LNCaP clone FGC (cell line): Measurements from ENCODE around the gene PLD3.

Experiments
- DNase-seq: peaks from one replicate; pipeline ENCODE4 v3.0.0-alpha.2; 2011; ENCODE audit warnings: low read depth
- H3K4me3 ChIP-seq: 2 replicates; pipeline ENCODE4 v1.5.1; 2011; ENCODE audit warnings: mild to moderate bottlenecking, low read depth, low read length, control low read depth
- TF ChIP-seq, protein P1 (sequence below): IDR thresholded peaks from 2 replicates; pipeline ENCODE4 v1.5.1; 2012; ENCODE audit warnings: mild to moderate bottlenecking; ENCODE audit not compliant: control insufficient read depth, insufficient read depth; ENCODE audit errors: extremely low read depth

The PLD3 gene

DNA sequence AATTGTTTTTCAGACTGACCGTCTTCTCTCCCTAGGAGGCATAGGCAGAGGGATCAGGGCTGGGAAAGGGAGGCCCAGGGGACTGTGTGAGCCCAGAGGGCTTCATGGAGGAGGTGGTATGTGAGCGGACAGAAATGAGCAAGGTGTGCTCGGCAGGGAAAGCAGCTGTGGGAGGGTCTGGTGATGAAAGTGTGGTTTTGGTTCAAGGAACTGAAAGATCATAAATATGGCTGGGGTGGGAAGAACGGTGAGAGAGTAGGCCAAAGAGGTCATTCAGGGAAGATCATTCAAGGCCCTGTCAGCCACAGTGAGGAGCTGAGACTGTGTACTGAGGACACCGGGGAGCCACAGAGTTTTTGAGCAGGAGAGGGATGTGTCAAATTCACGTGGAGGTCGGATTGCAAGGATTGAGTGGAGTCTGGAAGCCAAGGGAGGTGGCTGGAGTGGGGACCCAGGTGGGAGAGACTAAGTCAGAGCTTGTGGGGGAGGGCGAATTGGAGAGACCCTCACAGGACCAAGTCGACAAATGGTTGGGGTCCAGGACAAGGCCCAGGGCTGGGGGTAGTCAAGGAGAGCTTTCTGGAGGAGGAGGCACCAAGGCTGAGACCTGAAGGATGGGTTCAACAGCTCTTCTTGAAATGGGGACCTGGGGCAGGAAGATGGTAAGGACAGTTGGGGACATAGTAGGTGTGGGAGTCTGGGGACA is 7.6 kb downstream of the PLD3 start:
- no peak for DNase-seq
- H3K4me3 ChIP-seq: no peak overlapping the region
- TF ChIP-seq, protein P1, sequence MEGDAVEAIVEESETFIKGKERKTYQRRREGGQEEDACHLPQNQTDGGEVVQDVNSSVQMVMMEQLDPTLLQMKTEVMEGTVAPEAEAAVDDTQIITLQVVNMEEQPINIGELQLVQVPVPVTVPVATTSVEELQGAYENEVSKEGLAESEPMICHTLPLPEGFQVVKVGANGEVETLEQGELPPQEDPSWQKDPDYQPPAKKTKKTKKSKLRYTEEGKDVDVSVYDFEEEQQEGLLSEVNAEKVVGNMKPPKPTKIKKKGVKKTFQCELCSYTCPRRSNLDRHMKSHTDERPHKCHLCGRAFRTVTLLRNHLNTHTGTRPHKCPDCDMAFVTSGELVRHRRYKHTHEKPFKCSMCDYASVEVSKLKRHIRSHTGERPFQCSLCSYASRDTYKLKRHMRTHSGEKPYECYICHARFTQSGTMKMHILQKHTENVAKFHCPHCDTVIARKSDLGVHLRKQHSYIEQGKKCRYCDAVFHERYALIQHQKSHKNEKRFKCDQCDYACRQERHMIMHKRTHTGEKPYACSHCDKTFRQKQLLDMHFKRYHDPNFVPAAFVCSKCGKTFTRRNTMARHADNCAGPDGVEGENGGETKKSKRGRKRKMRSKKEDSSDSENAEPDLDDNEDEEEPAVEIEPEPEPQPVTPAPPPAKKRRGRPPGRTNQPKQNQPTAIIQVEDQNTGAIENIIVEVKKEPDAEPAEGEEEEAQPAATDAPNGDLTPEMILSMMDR: no peak

DNA sequence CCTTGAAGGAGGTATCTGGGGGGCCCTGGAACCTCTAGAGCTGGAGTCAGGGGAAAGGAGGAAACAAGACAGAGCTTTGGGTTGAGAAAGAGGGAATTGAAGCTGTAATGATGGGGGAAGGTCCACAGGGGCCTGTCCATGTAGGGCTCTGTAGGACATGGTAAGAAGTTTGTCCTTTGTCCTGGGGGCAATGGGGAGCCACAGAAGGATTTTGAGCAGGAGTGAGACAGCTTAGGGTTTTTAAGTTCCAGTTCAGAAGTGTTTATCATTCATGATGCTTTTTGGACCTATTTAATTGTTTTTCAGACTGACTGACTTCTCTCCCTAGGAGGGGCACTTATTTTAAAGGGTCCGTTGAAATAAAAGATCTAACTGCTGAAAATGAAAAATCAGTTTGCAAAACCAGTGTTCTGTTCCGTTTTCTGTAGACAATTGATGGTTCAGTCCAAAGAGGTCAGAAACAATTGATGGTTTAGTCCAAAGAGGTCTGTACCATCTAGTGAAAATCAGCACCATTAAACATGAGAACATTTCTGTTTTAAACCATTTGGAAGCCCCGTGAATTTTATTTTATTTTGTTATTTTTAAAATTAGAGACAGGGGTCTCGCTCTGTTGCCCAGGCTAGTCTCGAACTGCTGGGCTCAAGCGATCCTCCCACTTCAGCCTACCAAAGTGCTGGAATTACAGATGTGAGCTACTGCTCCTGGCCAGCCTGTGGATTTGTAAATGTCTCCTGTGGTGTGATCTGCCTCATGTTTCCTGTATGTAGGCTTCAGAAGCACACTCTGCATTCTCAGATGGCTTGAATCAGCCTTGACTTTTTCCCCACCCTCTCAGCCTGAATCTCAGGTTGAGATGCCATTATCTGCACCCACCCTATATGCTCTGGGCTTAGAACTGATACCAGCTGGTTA is 8.4 kb downstream of the PLD3 start:
- H3K4me3 ChIP-seq: no peak overlapping the region
- TF ChIP-seq, protein P1: no peak
- DNase-seq: no peak

DNA sequence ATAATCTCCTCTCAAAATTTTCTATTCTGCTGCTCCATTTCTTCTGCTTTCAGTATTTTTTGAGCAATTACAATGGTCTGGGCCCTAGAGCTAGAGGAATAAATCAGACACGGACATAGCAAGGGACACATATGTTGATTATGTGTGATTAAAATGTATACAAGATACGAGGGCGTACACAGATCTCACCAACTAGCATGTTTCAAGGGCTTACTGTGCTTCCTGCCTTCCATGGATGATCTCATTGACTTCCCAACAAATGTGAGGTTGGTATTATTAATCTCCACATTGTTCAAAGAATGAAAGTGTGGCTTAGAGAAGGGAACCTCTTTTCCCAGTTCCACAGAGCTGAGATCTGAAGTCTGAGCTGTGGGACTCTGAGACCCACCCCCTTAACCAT is 9.1 kb downstream of the PLD3 start:
- no peak overlapping the region for H3K4me3 ChIP-seq
- TF ChIP-seq, protein P1: no peak

DNA sequence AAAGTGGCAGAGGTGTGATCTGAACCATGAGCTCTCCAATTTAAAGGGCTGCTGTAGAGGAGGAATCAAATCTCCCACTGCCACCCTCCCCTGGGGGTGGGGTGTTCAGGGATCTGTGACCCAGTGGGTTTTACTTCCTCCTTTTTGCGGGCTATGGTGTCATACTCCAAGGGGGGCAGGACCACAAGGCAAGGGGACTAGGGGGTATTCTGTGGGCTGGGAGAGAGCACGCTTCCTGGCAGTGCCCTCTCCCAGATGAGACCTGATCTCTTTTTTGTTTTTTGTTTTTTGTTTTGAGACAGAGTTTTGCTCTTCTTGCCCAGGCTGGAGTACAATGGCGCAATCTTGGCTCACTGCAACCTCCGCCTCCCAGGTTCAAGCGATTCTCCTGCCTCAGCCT is 10.3 kb downstream of the PLD3 start:
- TF ChIP-seq, protein P1: no peak
- H3K4me3 ChIP-seq: no peak overlapping the region
- no peak for DNase-seq

More for the DNA sequence above, 9.1 kb downstream of the PLD3 start:
- no peak for DNase-seq

DNA sequence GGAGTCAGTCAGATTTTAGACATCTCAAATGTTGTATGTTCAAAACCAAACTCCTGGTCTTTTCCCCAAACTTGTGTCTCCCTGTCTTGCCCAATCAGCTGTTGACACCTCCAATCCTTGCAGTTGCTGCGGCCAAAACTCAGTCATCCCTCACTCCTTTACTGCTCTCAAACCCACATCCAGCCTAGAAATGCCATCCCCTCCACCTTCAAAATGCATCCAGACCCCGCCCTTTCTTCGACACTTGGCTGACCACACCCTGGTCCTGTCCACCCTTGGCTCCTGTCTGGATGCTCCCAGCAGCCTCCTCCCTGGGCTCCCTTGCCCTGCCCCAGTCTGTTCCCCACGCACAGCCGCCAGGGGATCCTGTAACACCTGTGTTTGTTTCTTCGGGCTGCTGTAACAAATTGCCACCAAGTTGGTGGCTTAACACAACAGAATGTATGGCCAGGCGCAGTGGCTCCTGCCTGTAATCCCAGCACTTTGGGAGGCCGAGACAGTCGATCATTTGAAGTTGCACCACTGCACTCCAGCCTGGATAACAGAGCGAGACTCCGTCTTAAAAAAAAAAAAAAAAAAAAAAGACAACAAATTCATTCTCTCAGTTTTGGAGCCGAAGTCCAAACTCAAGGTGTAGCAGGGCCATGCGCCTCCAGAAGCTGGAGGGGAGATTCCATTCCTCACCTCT is 11.7 kb downstream of the PLD3 start:
- TF ChIP-seq, protein P1: no peak
- no peak for DNase-seq
- H3K4me3 ChIP-seq: no peak overlapping the region

DNA sequence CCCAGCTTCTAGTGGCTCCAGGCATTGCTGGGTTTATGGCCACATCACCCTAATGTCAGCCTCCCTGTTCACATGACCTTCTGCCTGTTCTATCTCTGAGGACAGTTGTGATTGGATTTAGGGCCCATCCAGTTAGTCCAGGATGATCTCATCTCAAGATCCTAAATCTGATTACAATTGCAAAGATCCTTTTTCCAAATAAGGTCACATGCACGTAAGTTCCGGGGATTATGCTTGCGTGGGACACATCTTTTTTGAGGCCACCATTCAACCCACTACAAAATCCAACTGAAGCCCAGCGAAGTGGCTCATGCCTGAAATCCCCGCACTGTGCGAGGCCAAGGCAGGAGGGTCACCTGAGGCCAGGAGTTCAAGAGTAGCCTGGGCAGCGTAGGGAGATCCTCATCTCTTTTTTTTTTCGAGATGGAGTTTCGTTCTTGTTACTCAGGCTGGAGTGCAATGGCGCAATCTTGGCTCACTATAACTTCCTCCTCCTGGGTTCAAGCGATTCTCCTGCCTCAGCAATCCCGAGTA is 12.3 kb downstream of the PLD3 start:
- TF ChIP-seq, protein P1: no peak
- H3K4me3 ChIP-seq: no peak overlapping the region
- peak; percentile 41 for DNase-seq
